CD4-positive, alpha-beta T cell treated with Interleukin-15 for 4 hours (primary cell): ENCODE measurements around the gene SLC1A3.
"Not testable (repeated sequence)": the region's sequence is repeated elsewhere in the genome, so short reads cannot be mapped to it uniquely, and the experiment has no call there.

ENCODE experiments used
- DNase-seq: peaks from one replicate; pipeline ENCODE4 v3.0.0-alpha.2; 2020; ENCODE audit warnings: low spot score

SLC1A3 gene

DNA sequence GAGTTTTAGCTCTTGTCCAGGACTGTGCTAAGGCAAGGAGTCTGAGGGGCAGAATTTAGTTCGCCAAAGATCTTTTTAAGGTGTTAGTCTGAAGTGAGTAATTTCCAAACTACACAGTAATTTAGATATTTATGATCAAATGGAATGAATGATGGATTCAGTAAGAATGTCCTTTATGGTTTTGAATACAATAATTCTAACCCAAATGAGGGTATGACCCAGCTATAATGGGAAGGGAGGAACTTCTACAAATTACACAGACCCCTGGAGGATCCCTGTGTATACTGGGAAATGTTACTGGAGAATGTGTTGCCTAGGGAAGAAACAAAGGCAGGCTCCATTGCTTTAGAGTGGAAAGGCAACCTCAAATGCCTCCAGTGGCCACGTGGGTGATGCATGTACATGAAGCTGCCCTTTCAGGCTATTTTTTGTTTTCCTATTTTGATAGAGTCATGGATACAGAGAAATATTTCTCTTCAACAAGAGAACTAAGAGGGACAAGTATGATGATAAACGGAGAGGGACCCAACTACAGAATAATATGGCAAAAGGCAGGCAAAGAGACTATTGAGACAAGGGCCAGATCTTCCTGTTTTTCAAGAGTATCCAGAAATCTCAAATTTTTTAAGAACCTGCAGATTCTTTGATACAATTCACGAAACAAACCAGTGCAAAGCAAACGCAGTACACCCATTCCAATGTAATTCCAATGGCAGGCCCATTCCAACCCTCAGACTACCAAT lies 25.4 kb downstream of the SLC1A3 start:
- DNase-seq: no peak

DNA sequence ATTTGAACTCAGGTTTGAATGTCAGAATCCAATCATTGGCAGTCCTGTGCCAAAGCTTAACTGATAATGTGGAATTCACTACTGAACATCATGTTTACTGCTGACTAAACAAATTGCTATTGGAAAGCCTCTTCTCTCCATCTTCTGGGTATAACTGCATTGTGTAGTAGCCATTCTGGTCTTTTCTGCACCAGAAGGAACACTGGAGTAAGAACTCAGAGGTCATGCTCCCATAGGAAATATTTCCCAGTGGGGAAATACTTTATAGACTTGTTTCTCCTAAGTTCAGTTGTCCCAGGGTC lies 25.9 kb downstream of the SLC1A3 start:
- no peak for DNase-seq

DNA sequence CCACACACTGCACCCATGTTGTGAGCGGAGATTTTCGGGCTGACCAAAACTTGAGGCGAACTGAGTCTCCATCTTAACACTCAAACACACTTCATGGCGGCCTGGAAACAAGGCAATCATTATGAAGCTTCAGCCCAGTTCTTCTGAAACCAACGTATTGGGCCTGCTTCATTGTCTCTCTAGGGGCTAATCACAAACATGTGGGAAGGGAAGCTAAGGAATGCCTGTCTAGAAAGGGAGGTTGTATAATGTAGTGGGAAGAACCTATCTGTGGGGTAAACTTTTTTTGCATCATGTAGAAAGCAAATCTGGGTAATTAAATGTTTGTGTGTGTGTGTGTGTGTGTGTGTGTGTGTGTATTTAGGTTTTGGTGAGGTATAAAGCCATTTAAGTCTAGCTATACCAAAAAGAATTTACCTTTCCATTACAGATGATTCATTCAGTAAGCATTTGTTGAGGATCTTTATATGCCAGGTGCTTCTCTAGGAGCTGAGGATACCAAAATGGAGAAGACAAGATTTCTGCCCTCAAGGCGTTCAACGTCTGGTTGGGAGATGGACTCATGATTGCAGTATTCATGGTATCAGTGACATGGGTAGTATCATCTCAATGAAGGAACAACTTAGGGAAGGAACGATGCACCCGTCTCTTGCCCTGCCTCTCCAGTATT lies 29.4 kb downstream of the SLC1A3 start:
- DNase-seq: no peak

DNA sequence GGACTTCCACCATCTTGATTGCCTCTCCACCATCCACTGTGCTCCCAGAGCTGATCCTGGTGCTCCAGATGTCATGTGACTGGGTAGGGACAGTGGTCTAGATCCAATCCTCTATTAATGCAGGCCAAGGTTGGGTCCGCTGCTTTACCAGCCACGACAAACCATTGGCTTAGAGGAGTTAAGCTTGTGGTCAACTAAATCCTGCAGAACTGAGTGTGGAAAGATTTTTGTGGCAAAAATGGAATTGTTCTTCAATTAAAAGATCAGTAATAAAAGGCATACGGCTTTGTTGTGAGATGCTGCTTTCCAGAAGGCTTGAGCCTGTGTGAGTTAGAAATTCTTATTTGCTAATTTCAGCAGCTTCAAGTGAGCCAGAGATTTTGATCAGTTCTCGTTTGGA lies 30.7 kb downstream of the SLC1A3 start:
- no peak for DNase-seq

DNA sequence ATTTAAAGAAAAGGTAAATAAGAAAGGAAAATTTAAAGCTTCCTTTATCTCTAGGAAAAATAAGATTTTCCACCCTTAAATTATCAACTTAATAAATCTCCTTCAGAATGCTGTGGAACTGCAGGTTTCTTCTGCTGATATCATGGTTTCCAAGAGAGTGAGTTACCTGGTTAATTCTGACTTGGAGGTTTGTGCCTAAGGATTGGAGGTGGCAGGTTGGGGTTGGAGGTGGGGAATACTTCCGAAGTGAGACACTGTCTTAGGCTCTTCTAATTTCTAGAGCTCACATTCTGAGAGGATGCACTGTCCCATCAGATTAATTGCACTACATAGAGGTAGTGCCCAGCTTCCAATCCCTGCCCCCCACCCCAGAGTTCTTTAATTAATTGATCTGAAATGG lies 31.1 kb downstream of the SLC1A3 start:
- no peak for DNase-seq

DNA sequence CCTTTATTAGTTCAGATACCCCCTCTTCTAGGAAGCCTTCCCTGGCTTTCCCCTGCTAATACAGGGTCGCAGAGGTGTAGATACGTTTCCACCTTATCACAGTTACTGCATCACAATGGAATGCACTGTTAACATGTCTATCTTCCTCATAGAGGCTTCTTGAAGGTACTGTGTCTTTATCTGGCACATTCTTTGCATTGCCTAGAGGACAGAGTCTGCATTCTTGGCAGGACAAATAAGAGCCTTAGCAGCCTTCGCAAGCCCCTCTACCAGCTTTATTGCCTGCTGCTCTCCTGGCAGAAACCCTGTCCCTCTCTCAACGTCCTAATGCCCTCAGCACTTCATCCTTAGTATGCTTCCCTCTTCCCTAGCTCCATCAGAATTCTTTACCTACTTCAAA lies 31.6 kb downstream of the SLC1A3 start:
- DNase-seq: no peak

DNA sequence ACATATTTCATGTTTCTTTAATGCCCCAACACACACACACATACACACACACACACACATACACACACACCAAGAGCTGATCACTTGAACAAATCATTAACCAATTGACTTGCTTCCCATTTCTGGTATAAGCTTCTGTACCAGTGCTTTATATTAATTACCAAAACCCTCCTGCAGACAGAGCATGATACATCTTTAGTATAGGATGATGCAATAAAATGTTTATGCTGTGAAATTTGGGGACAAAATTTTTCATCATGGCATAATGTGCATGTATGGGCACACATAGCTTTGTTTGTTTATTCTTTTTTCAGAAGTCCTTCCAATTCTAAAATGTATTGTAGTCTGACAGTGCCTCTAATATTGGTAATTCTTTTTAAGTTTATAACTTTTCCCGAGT lies 34.5 kb downstream of the SLC1A3 start:
- DNase-seq: no peak

DNA sequence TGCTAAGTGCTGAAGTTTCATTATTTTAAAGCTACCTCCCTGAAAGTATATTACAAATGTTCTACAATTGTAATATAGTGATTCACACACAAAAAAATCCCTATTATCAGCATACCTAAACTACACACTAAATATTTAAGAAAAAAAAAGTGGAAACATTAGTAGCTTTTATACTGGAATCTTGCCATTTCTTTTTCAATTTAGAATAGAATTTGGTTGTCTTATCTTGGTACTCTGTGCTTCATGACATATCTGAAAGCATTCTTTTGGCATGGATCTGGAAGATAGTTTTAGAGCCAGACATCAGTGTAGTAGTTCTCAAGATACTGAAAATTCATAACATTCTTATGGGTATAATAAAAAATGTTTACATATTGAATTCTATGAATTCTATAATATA lies 35.0 kb downstream of the SLC1A3 start:
- DNase-seq: no peak

DNA sequence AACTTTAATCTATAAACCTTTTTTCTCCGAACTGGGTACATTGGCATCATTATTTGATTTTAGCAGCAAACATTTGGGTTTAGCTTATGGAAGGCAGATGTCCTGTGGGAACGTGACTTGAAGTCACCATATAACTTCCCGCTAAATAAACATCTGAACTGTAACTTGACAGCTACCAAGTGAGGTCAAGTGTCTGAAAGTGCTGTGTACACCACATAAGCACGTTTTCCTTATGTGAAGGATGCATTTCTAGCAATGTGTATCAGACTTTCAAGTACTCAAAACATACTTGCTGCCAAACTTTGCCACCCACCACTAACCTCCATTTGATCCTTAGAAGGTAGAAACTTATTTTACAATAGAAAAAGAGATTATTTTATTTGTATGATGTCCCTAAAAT lies 35.7 kb downstream of the SLC1A3 start:
- DNase-seq: no peak

DNA sequence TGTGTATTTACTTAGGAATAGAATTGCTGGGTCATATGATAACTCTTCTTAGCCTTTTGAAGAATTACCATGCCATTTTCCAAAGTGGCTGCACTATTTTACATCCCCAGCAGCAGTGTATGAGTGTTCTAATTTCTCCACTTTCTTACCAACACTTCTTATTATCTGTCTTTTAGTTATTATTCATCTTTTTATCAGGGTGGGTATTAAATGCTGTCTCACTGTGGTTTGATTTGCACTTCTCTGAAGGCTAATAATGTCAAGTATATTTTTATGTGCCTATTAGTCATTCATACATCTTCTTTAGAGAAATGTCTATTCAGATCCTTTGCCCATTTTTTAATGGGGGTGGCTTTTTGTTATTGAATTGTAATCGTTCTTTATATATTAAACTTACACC lies 36.8 kb downstream of the SLC1A3 start:
- DNase-seq: no peak

DNA sequence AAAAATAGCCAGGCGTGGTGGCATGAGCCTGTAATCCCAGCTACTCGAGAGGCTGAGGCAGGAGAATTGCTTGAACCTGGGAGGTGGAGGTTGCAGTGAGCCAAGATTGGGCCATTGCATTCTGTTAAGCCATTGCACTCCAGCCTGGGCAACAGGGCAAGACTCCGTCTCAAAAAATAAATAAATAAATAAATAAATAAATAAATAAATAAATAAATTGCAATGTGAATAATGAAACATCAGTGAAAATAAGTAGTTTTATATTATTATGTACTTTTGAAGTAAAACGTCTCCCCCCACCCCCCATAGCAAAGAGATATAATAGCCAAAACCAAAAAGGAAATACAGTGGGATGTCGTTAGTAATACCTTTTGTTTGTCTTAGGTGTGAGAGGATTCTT lies 37.4 kb downstream of the SLC1A3 start:
- not testable (repeated sequence) for DNase-seq

DNA sequence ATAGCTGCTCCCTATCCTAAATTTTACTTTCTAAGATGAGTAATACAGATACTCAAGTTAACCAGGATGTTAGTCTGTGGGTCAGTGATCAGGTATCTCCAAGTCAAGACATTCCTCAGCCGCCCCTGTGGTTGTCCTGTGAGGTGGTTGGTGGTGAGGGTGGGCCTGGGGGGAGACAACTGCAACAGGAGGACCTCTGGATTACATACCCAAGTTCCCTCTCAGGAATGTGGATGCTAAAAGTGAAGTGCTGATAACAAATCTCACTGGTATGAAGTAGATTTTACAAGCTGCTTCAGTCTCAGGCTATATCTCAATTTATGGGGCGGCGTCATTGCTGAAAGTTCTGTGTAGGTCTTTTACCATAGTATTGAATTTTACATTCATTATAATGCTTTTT lies 38.3 kb downstream of the SLC1A3 start:
- DNase-seq: no peak

DNA sequence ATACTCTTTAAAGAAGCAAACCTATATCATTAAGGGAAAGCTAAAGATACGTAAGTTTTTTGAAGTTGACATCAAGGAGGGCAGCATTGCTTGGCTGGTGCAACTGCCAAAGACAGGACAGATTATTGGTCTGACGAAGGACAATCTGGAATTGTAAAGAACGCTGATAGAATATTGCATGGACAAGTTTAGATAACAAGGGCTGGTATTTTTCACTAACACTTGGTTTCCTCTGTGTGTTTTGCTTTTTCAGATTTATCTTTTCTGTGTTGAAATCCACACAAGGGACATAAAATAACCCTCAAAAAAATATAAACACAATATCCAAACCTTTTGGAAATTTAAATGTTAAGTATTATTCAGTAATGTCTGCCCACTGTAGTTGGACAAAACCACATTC lies 39.7 kb downstream of the SLC1A3 start:
- DNase-seq: no peak

DNA sequence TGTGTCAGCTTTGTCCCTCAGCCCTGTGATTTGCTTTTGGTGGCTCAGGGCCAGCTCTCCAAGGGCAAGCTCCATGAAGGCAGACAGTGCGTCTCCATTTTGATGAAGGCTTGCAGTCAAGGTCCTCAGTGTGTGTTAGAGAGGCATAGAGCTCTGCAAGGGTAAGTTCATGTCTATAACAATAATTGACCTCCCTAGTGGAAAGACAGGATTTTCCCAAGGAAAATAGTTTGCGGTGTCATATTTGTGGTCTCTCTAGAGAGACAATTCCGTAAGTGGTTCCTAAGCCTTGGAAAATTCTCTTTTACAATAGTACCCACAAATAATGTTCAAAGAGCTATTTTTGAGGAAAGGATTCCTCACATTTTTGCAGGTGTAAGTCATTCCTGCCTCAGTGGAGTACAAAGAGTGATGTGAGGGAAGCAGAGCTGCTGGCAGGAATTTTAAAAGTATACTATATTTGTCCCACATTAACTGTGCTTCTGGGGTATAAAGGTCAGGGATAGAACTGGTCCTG lies 40.2 kb downstream of the SLC1A3 start:
- no peak for DNase-seq

DNA sequence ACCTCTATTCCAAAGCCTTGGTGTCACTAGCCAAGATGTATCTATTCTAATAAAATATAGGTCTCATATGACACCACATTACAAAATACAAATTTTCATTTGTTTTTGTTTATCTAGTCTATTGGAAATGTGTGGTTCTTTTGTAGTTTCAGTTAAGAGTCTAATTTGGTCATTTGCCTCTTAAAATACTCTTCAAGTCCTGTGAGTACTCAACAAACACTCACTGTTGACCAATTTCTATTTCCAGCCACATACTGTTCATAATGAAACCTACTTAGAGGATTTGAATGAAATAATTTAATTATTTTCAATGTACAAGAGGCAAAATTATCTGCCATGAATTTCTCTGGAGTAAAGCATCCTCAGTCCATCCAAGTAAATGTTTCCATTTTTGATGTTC lies 40.6 kb downstream of the SLC1A3 start:
- DNase-seq: no peak

DNA sequence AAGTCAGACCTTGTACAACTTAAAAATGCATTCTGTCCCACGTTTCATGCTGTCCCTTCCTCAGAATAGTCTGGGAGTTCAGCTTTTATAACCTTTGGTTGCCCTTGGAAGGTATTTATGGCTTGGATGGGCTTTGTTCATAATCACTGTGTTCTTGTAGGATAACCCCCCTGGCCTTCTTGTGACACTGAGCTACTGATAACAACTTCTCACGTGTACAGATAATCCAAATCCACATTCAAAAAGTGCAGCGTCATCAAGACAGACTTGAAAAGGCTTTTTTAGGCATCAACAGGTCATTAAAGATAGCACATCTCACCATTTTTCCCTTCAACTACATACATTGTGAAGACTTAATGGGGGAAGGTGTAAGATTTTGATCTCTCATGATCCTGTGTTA lies 42.0 kb downstream of the SLC1A3 start:
- DNase-seq: no peak

DNA sequence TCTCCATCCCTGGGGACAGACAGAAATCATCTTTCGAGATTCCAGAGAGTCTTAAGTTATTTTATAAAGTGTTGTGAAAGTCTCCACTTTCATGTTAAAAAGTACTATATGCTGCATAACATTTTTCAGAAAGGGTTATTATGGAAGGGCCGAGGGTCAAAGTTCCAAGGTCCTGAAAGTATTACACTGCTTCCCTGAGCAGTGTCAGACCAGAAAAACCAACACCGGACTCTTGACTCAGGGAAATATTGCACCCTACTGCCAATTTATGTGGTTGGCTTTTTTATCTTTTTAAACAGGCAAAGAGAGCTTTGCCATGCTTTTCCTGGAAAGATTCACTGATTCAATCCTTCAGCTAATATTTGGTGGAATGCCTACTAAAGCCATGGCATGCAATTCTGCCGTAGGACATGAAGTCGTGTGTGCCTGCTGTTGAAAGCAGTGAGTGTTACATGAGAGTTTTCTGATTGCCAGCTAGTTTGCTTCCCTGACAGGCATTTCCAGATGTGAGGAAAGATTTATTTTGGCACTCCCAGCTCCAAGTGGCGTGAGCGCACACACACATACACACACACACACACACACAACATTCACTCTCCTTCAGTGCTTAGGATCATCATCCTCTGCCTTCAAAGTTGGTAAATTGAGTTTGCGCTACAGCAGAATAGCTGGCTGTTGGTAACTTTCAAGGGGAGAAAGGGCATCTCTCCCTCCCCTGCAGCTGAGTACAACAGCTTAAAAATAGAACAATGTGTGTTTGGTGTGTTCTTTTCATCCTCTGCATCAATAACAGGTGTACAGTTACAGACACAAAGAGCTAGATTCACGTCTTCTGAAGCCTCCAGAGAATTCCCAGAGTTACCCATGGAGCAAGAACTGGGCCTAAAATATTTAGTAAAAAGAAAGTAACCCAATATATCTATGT lies 45.6 kb downstream of the SLC1A3 start:
- no peak for DNase-seq

DNA sequence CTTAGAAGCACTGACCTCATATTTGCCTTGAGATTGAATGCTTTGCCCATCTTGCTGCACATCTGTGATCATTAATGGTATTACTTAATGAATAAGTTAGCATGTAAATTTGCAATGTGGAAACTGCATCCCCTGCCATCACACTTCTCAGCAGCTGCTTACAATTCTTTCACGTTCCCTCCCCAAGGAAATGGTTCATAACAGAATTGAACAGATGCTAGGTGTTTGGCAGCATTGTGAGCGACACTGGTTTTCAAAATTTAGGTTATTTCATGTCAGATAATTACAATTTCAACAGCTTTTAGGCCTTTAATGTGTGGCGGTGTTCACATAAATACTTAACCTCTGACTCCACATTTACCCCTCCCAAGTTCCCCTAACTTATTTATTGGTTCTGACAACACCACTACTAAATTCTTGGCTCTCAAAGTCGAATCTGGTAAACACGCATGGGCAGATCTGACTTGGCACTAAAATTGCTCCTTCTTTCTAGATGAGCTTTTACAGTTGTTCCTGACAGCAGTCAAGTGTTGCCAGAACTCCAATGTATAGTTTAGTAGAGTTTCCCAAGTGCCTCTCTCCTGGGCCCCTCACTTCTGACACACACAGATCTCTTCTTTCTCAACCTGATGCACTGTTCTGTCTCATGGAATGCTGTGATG lies 46.8 kb downstream of the SLC1A3 start:
- no peak for DNase-seq

DNA sequence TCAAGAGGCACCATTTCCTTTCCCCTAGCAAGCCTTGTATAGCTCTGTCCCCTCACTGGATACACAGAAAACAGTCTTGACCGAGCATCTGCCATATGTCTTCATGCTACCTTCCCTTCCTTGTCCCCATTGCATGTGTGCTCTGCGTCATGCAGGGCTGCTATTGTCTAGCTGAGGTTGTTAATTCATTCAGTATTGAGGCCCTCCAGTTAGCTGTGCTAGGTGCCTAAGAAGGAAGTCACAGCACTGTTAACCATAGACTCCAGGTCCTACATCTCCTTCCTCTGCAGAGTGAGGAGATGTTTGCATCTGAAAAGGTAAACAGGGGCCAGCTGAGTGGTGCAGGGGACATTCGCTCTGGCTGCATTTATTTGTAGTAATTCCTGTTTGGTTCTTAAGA lies 48.2 kb downstream of the SLC1A3 start:
- DNase-seq: no peak

DNA sequence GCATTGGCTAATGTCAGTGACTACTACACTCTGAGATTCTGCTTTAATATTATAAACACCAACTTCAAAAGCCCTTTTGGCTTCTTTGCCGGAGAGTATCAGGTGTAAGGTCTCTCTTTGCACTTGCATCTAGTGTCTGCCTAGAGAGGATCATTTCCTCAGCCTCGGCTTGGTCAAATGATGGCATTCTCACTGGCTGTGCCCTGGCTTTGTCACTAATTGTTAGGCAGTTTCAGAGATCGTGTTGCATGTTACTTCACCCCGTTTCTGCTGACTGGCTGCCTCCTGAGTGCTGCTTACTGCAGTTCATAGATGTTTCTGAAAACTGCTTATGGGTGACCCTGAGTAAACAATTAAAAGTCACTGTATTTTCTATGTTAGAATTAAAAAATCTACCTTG lies 48.8 kb downstream of the SLC1A3 start:
- no peak for DNase-seq

DNA sequence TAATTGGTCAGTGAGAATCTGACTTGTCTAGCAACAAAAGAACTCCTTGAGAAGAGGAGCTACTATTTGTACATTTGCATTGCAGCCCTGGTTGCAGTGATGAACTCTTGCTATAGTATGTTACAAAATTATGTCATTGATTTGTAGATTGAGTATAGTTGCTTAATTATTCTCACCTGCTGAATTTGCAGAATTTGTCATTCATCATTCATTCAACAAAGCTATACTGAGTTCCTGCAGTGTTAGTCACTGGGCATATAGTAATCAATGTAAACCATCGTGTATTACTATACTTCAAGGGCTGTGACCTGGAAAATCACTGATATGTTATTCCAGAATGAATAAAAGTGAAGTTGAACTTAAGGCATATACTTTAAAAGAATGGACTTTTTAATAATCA lies 50.1 kb downstream of the SLC1A3 start:
- DNase-seq: no peak

DNA sequence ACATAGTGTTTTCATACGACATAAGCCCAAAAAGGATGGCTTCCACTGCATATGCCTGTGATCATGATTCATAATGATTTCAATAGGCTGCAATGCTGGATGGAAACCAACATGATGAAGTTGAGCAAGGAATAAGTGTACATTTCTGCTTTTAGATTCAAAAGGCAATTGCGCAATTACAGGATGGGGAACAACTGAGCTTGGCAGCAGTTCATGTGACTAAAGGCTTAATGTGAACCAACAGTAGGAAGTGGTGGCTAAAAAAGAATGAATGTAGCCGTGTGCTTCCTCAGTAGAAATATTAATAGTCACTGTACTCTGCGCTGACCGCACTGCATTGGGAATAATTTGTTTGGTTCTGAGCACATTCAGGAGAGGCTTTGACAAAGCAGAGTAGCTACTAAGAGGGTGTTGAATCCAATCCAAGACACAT lies 51.2 kb downstream of the SLC1A3 start:
- peak; percentile 9 for DNase-seq
